Activated naive CD4-positive, alpha-beta T cell treated with anti-CD3 and anti-CD28 coated beads, Interleukin-2, amount 10 ng/mL, durations not matched to agents 5 hours and 36 hours (primary cell): Measurements from ENCODE around the gene RAPGEF4. TPM values are rescaled to one million over a fixed set of nuclear protein-coding genes. Genes with fewer than 3 reads are reported as not detected.

Experiments
- total RNA-seq, 2 experiments: library from RNA; stranded (reverse); gene quantifications; one replicate each; pipeline ENCODE4 v1.2.3, GENCODE V29; 2021

RAPGEF4 gene
- under 1 TPM; 0.38 to 0.43 TPM for total RNA-seq

GRCh38 chr2:172735582-172736423 lies at the start of gene RAPGEF4:
Gene RAPGEF4, plus strand, starts transcription at chr2:172735845. Its CDS starts 139 bp downstream, at chr2:172735984.

GRCh38 chr2:173075781-173076580 lies 340.3 kb downstream of the RAPGEF4 start, which contains the start of gene MAP3K20:
Gene MAP3K20, plus strand, starts transcription at chr2:173075846. Its CDS starts 15,186 bp downstream, at chr2:173091032.

Other genes with a start within 250 kb of the RAPGEF4 start
- gene PDK1, start 179.8 kb upstream of the RAPGEF4 start, total RNA-seq = 10 to 100 TPM; 52.0 to 57.2 TPM